Measurements from ENCODE around the gene KDM4B. TPM values are rescaled to one million over a fixed set of nuclear protein-coding genes. Genes with fewer than 3 reads are reported as not detected.
"Not testable (repeated sequence)": the region's sequence is repeated elsewhere in the genome, so short reads cannot be mapped to it uniquely, and the experiment has no call there.

The KDM4B gene
- total and polyA plus RNA-seq, 7 donors: 7.2 to 46.5 (median 21.4) TPM

GRCh38 chr19:4971424-4971793 lies 2.5 kb downstream of the KDM4B start:
- 19 to 44% methylated on average over 10 of the region's 10 CpGs for WGBS, 2 donors
- H3K27me3 ChIP-seq: no peaks in the 10 kb centered on the region
- DNase-seq: peak; percentile 76
- H3K9me3 ChIP-seq: no peaks in the 10 kb centered on the region
- peak overlapping the region; percentile 66 to 80 (median 70) for H3K27ac ChIP-seq
- no peaks in the 10 kb centered on the region for H3K36me3 ChIP-seq
- peaks cover 0 to 73% (median 61%) of the 10 kb centered on the region in 4 donors for H3K4me1 ChIP-seq
- intact Hi-C loops (cut with DNase I): loop anchor here (10.0 kb wide), 2 partner anchors 247 to 1093 kb away; partner anchors contain the start of gene DPP9
- peak overlapping the region; percentile 66 to 85 (median 78) for H3K4me3 ChIP-seq
- TF ChIP-seq POLR2AphosphoS5 (IDR thresholded peaks at IDR 0.05): peak in 1 of 4 donors; percentile 18
- TF ChIP-seq EP300 (IDR thresholded peaks at IDR 0.05): no peak
- TF ChIP-seq CTCF (IDR thresholded peaks at IDR 0.05): no peak

- no peak for DNase-seq
- no peaks in the 10 kb centered on the region for H3K9me3 ChIP-seq
- peak overlapping the region in 2 of 4 donors; percentile 76 to 85 for H3K4me3 ChIP-seq
- 89 to 94% methylated on average over 19 of the region's 19 CpGs for WGBS, 2 donors
- H3K36me3 ChIP-seq: no peaks in the 10 kb centered on the region
- H3K4me1 ChIP-seq: peaks cover 0 to 78% (median 67%) of the 10 kb centered on the region in 4 donors
- H3K27me3 ChIP-seq: no peaks in the 10 kb centered on the region
- no peak for TF ChIP-seq POLR2AphosphoS5 (IDR thresholded peaks at IDR 0.05)
- no peak for TF ChIP-seq CTCF (IDR thresholded peaks at IDR 0.05)
- TF ChIP-seq EP300 (IDR thresholded peaks at IDR 0.05): no peak
- TF ChIP-seq POLR2A (IDR thresholded peaks at IDR 0.05): no peak
- intact Hi-C loops (cut with DNase I): loop anchor here (10.0 kb wide), 2 partner anchors 247 to 1093 kb away; partner anchors contain the start of gene DPP9
- peak overlapping the region; percentile 66 to 80 (median 70) for H3K27ac ChIP-seq
Measured at GRCh38 chr19:4971816-4972495, 3.0 kb downstream of the KDM4B start.

GRCh38 chr19:4972509-4973230 lies 3.8 kb downstream of the KDM4B start:
- no peak for DNase-seq
- Histone ChIP-seq H3K4me1 (peaks cover 0 to 85% (median 74%) of the 10 kb centered on the region in 4 donors), H3K4me3 (no peak overlapping the region), H3K36me3 (no peaks in the 10 kb centered on the region), H3K27ac (peak overlapping the region; percentile 16 to 69 (median 52)), H3K9me3 (no peaks in the 10 kb centered on the region), H3K27me3 (no peaks in the 10 kb centered on the region)
- WGBS, 2 donors: 75 to 88% methylated on average over 12 of the region's 12 CpGs
- TF ChIP-seq POLR2AphosphoS5 (IDR thresholded peaks at IDR 0.05) (no peak), EP300 (IDR thresholded peaks at IDR 0.05) (no peak), POLR2A (IDR thresholded peaks at IDR 0.05) (no peak), CTCF (IDR thresholded peaks at IDR 0.05) (no peak)
- intact Hi-C loops (cut with DNase I): loop anchor here (10.0 kb wide), 2 partner anchors 248 to 1092 kb away; partner anchors contain the start of gene DPP9

- H3K9me3 ChIP-seq: no peaks in the 10 kb centered on the region
- no peaks in the 10 kb centered on the region for H3K27me3 ChIP-seq
- H3K4me1 ChIP-seq: peaks cover 0 to 92% (median 88%) of the 10 kb centered on the region in 4 donors
- TF ChIP-seq EP300 (IDR thresholded peaks at IDR 0.05): no peak
- no peak for TF ChIP-seq POLR2A (IDR thresholded peaks at IDR 0.05)
- TF ChIP-seq CTCF (IDR thresholded peaks at IDR 0.05): no peak
- TF ChIP-seq POLR2AphosphoS5 (IDR thresholded peaks at IDR 0.05): no peak
- WGBS, 2 donors: 81 to 83% methylated on average over 14 of the region's 14 CpGs
- H3K27ac ChIP-seq: peak overlapping the region; percentile 87 to 94 (median 90)
- H3K4me3 ChIP-seq: no peak overlapping the region
- no peak for DNase-seq
- H3K36me3 ChIP-seq: no peaks in the 10 kb centered on the region
- intact Hi-C loops (cut with DNase I): loop anchor here (5.0 to 10.0 kb wide), 3 partner anchors 47 to 1090 kb away; partner anchors contain the start of gene DPP9
Measured at GRCh38 chr19:4974880-4975469, 6.1 kb downstream of the KDM4B start.

GRCh38 chr19:4975601-4976000 lies 6.7 kb downstream of the KDM4B start:
- intact Hi-C loops (cut with DNase I): loop anchor here (5.0 to 10.0 kb wide), 3 partner anchors 47 to 1089 kb away; partner anchors contain the start of gene DPP9
- not testable (repeated sequence) for H3K36me3 ChIP-seq, H3K27me3 ChIP-seq, H3K9me3 ChIP-seq, DNase-seq
- Histone ChIP-seq H3K4me3 (peak overlapping the region in 1 of 4 donors; percentile 6), H3K4me1 (peaks cover 0 to 90% (median 85%) of the 10 kb centered on the region in 4 donors), H3K27ac (peak overlapping the region; percentile 87 to 94 (median 90))
- WGBS, 2 donors: 94 to 95% methylated on average over 13 of the region's 13 CpGs
